Nephron (organoid): ENCODE data around the gene ELL2.

Experiments
- H3K27ac Mint-ChIP-seq, 3 experiments: 2 replicates each; pipeline ENCODE4 v1.8.0; 2020; ENCODE audit warnings: mixed read lengths in 3 of 3, mild to moderate bottlenecking in 2 of 3, moderate library complexity in 1 of 3
- H3K27me3 Mint-ChIP-seq: 2 replicates; pipeline ENCODE4 v1.8.0; 2021; ENCODE audit warnings: low read depth, mild to moderate bottlenecking, moderate library complexity, mixed read lengths
- H3K36me3 Mint-ChIP-seq: 2 replicates; pipeline ENCODE4 v1.8.0; 2020; ENCODE audit warnings: low read depth, mixed read lengths
- H3K4me1 Mint-ChIP-seq: 2 replicates; pipeline ENCODE4 v1.8.0; 2020; ENCODE audit warnings: mixed read lengths
- H3K4me3 Mint-ChIP-seq, 3 experiments: 2 replicates each; pipeline ENCODE4 v1.8.0; 2020; ENCODE audit warnings: mild to moderate bottlenecking in 3 of 3, mixed read lengths in 3 of 3, moderate library complexity in 2 of 3
- H3K9me3 Mint-ChIP-seq: 2 replicates; pipeline ENCODE4 v1.8.0; 2020; ENCODE audit warnings: mixed read lengths
- TF ChIP-seq, protein P1 (sequence below), 3 experiments: fragments of 200-600 bp; sonication (generic); IDR thresholded peaks; one replicate each; pipeline ENCODE4 v1.5.0; 2021; ENCODE audit warnings: antibody characterized with exemption in 3 of 3; ENCODE audit not compliant: unreplicated experiment in 3 of 3

Gene ELL2

DNA sequence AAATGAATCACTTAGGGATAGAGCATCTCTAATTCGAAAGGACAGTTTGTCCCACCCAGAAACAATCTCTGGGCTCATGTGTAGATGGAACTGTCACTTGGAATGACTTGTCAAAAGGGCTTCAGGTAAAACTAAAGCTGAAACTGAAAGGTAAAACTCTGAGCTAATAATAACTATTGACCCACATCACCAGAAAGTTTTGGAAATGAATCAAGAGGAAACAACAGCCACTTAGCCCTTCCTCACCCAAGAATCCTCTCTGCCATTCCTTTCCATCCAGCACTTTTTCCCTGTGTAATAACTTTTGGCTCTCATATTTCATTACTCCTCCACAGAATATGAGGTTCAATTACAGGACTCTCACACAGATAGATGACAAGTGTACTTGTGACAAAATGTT lies 125.1 kb downstream of the ELL2 start:
- Mint-ChIP-seq H3K27me3 (peaks cover 4% of the 10 kb centered on the region), H3K36me3 (no peaks in the 10 kb centered on the region), H3K27ac (no peak overlapping the region), H3K4me1 (peaks cover 25% of the 10 kb centered on the region), H3K4me3 (peak overlapping the region in 2 of 3 experiments; percentile 54 to 66), H3K9me3 (no peaks in the 10 kb centered on the region)
- TF ChIP-seq, protein P1, sequence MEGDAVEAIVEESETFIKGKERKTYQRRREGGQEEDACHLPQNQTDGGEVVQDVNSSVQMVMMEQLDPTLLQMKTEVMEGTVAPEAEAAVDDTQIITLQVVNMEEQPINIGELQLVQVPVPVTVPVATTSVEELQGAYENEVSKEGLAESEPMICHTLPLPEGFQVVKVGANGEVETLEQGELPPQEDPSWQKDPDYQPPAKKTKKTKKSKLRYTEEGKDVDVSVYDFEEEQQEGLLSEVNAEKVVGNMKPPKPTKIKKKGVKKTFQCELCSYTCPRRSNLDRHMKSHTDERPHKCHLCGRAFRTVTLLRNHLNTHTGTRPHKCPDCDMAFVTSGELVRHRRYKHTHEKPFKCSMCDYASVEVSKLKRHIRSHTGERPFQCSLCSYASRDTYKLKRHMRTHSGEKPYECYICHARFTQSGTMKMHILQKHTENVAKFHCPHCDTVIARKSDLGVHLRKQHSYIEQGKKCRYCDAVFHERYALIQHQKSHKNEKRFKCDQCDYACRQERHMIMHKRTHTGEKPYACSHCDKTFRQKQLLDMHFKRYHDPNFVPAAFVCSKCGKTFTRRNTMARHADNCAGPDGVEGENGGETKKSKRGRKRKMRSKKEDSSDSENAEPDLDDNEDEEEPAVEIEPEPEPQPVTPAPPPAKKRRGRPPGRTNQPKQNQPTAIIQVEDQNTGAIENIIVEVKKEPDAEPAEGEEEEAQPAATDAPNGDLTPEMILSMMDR (IDR thresholded peaks at IDR 0.05; ENCODE audit: unreplicated experiment in 3 of 3) = no peak

DNA sequence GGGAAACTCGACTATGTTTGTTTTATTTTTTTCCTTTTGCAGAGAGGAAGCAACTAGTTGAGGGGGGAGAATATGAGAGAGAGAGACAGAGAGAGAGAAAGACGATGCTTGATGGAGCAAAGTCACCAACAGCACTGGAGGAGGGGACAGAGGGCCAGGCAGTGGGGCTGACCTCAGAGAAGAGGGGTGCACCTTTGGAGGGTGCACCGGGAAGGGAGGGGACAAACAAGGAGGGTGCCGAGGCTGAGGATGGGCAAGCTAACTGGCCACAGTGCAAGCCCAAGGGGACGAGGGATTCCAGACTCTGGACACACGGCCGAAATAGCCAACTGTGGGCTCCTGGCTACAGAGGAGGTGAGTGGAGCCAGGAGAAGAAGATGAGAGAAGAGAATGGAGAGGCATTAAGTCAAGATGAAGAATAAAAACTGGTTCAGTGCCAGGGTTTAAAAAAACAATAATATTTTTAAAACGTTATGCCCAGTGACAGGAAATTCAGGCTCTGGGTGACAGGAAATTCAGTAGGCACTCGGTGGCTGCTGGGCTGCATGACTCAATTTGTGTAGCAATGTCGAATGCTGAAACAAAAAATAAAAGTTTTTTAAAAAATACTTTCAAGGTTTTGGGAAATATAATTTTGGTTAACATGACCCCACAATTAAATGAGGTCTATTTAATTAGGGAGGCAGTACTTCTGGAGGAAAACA lies 125.8 kb downstream of the ELL2 start:
- H3K4me3 Mint-ChIP-seq = peak overlapping the region; percentile 6 to 30 (median 27)
- TF ChIP-seq, protein P1 (IDR thresholded peaks at IDR 0.05; ENCODE audit: unreplicated experiment in 3 of 3) = no peak
- H3K27ac Mint-ChIP-seq = peak overlapping the region in 1 of 3 experiments; percentile 0
- no peaks in the 10 kb centered on the region for H3K9me3 Mint-ChIP-seq
- no peaks in the 10 kb centered on the region for H3K36me3 Mint-ChIP-seq
- H3K4me1 Mint-ChIP-seq = peaks cover 25% of the 10 kb centered on the region
- H3K27me3 Mint-ChIP-seq = peaks cover under 1% of the 10 kb centered on the region
